Measurements from ENCODE around the gene TIMP1.

TIMP1 gene

DNA sequence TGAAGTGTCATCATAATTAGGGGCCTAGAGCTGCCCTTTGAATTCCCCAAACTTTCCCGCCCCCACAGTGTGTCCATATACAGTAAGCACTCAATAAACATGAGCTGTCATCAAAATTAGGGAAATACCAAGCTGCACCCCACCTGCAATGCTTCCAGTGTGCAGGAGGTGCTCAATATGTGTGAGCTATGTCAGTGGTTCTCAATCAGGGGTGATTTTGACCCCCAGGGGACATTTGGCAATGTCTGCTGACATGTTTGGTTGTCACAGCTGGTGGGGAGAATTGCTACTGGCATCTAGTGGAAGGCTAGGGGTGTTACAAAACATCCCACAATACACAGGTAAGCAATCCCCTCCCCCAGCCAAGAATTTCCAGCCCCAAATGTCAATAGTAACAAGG is 46.7 kb downstream of the TIMP1 start:
- Histone ChIP-seq H3K4me1 (ENCODE audit: insufficient read depth, low read length) (peaks cover 12% of the 10 kb centered on the region; the same call in 1 of the 2 replicates), H3K36me3 (ENCODE audit: insufficient read depth, low read length) (no peaks in the 10 kb centered on the region), H3K9ac (ENCODE audit: low read depth, low read length) (no peak overlapping the region)

DNA sequence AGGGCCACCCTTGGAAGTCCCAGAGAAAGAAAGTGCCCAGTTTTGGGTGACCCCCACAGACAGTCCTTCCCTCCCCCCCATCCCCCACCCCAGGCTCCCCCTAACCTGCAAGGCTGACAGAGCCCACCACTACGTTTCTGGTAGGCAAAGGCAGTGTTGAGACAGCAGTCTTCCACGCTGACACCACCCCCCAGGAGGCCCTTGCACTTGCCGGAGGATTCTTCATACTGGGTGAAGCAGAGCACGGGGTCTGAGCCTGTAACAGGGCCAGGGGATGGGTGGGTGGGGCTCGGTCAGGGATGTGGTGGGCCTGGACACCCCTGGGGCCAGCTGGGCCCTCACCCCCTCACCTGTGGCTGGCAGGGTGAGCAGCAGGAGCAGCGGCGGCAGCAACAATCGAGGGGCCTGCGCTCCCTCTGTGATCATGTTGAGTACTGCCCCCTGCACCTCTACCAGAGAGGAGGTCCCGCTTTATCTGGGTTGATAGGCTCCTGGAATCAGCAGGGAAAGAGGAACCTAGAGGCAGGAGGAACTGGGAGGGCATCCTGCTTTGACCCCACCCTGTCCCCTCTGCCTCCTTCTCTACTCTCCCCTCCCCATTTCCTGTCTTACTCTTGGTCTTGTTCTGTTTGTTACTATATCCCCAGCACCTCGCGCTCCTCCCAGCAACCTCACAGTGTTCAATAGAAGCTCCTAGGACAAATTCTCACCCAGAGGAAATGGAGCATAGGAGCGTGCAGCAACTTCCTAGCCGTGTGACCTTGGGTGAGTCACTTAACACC is 47.4 kb downstream of the TIMP1 start, which contains the start of gene CFP:
Gene CFP (minus strand): TSS at position 512 of the 782 bp plus-strand sequence. CDS start 86 bp downstream, at position 426.
- Histone ChIP-seq H3K36me3 (ENCODE audit: insufficient read depth, low read length) (peaks cover under 1% of the 10 kb centered on the region; the same call in 1 of the 2 replicates), H3K9ac (ENCODE audit: low read depth, low read length) (no peak within 1 kb of the TSS), H3K9me3 (ENCODE audit: control insufficient read depth, insufficient read depth, low read length) (no peaks in the 10 kb centered on the region), H3K4me1 (ENCODE audit: insufficient read depth, low read length) (peaks cover 12% of the 10 kb centered on the region; the same call in 1 of the 2 replicates)

More for the DNA sequence above, 46.7 kb downstream of the TIMP1 start:
- no peaks in the 10 kb centered on the region for H3K9me3 ChIP-seq (ENCODE audit: control insufficient read depth, insufficient read depth, low read length)

GRCh38 chrX:47631676-47632075 is 49.4 kb downstream of the TIMP1 start:
- Histone ChIP-seq H3K4me1 (ENCODE audit: insufficient read depth, low read length) (peaks cover 12% of the 10 kb centered on the region; the same call in 1 of the 2 replicates), H3K9me3 (ENCODE audit: control insufficient read depth, insufficient read depth, low read length) (no peaks in the 10 kb centered on the region), H3K36me3 (ENCODE audit: insufficient read depth, low read length) (peaks cover 4% of the 10 kb centered on the region; the same call in 1 of the 2 replicates), H3K9ac (ENCODE audit: low read depth, low read length) (no peak overlapping the region)

DNA sequence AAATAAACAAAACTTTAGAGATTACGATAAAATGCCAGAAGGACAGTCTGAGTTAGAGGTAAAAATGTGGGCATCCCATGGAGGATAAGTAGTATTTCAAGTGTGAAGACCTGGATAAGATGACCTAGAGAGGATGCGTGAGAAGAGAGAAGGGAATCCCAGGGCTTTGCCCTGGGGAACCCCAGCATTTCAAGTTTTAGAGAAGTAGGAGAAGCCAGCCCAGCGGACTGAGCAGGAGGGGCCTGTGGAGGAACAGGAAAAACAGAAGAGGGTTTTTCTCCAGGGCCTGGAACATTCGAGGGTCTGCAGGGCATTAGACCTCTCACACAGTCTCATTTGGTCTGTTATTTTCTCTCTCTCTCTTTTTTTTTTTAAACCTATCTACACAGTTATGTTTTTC is 50.4 kb downstream of the TIMP1 start:
- Histone ChIP-seq H3K9me3 (ENCODE audit: control insufficient read depth, insufficient read depth, low read length) (no peaks in the 10 kb centered on the region), H3K9ac (ENCODE audit: low read depth, low read length) (no peak overlapping the region)

DNA sequence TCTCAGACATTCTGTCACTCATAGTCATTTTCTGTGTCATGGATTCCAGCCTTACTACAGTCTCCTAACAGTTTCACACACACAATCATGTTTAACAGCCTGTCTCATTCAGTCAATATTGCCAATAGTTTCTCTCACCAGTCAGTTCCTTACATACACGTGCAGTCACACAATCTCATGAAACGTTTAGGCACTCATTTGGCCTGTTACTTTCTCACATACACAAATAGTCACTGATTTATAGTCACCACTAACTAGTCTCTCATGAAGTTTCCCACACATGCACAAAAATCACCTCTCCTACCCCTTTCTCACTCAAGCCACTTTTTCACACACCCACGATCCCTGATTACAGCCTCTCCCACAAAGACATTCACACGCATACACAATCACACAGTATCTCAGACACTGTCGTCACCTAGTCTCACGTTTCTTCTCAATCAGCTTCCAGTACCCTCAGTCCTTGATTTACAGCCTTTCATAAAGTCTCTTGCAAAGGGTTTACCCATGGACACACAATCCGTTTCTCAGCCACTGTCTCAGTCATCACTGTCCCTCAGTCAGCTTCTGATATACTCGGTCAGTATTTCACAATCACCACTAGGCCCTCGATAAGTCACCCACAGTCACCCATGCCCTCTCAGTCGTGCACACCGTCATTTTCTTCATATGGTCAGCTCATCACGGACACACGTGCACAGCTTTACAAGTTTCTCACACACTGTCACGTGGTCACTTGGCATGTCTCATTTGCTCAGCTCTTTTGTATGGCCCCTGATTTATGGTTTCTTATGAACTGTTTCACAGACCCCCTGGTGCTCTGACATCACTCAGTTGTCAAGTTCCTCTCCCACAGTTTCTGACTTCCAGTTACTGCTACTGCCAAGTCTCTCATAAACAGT is 51.7 kb downstream of the TIMP1 start:
- Histone ChIP-seq H3K9me3 (ENCODE audit: control insufficient read depth, insufficient read depth, low read length) (no peaks in the 10 kb centered on the region), H3K4me1 (ENCODE audit: insufficient read depth, low read length) (peaks cover 8% of the 10 kb centered on the region; the same call in 1 of the 2 replicates), H3K9ac (ENCODE audit: low read depth, low read length) (no peak overlapping the region), H3K36me3 (ENCODE audit: insufficient read depth, low read length) (peaks cover 4% of the 10 kb centered on the region; the same call in 1 of the 2 replicates)

More for the DNA sequence above, 50.4 kb downstream of the TIMP1 start:
- H3K4me1 ChIP-seq (ENCODE audit: insufficient read depth, low read length) = peaks cover 12% of the 10 kb centered on the region; the same call in 1 of the 2 replicates
- H3K36me3 ChIP-seq (ENCODE audit: insufficient read depth, low read length) = peaks cover 4% of the 10 kb centered on the region; the same call in 1 of the 2 replicates

GRCh38 chrX:47634871-47635575 is 52.8 kb downstream of the TIMP1 start:
- no peaks in the 10 kb centered on the region; the same call in 1 of the 2 replicates for H3K9me3 ChIP-seq (ENCODE audit: control insufficient read depth, insufficient read depth, low read length)
- H3K4me1 ChIP-seq (ENCODE audit: insufficient read depth, low read length) = peaks cover 4% of the 10 kb centered on the region; the same call in 1 of the 2 replicates
- H3K9ac ChIP-seq (ENCODE audit: low read depth, low read length) = no peak overlapping the region
- H3K36me3 ChIP-seq (ENCODE audit: insufficient read depth, low read length) = peaks cover 10% of the 10 kb centered on the region

Data from ES-I3 (cell line).